Liver (tissue), 9 donors: ENCODE results near the gene TNFRSF8. TPM values are rescaled to one million over a fixed set of nuclear protein-coding genes. Genes with fewer than 3 reads are reported as not detected.

Experiments used
- DNase-seq: peaks from one replicate; pipeline ENCODE4 v3.0.0-alpha.2; 2017; ENCODE audit warnings: low spot score
- H3K27ac ChIP-seq, 2 donors: one replicate each; pipeline ENCODE4 v1.7.0; 2013; ENCODE audit warnings: inconsistent platforms in 2 of 2, low read length in 2 of 2, control low read depth in 1 of 2, low read depth in 1 of 2, mild to moderate bottlenecking in 1 of 2
- H3K27me3 ChIP-seq, 4 donors: one replicate each; pipeline versions ENCODE4 v1.6.1 to v1.7.0; 2013; ENCODE audit warnings: low read length in 3 of 4, inconsistent platforms in 1 of 4, mild to moderate bottlenecking in 1 of 4, moderate library complexity in 1 of 4; ENCODE audit not compliant: control insufficient read depth in 4 of 4, insufficient read depth in 4 of 4
- H3K36me3 ChIP-seq, 4 donors: one replicate each; pipeline versions ENCODE4 v1.6.1 to v1.7.0; 2013; ENCODE audit warnings: low read length in 3 of 4, mild to moderate bottlenecking in 3 of 4, low read depth in 1 of 4, moderate library complexity in 1 of 4; ENCODE audit not compliant: control insufficient read depth in 4 of 4, insufficient read depth in 3 of 4
- H3K4me1 ChIP-seq, 4 donors: one replicate each; pipeline versions ENCODE4 v1.6.1 to v1.7.0; 2013; ENCODE audit warnings: low read length in 3 of 4, mild to moderate bottlenecking in 3 of 4, moderate library complexity in 1 of 4; ENCODE audit not compliant: control insufficient read depth in 4 of 4, insufficient read depth in 4 of 4
- H3K4me3 ChIP-seq, 3 donors: one replicate each; pipeline versions ENCODE4 v1.6.1 to v1.7.0; 2013; ENCODE audit warnings: low read length in 3 of 3, control low read depth in 1 of 3, low read depth in 1 of 3, mild to moderate bottlenecking in 1 of 3
- H3K9ac ChIP-seq, 2 donors: one replicate each; pipeline ENCODE4 v1.7.0; 2013; ENCODE audit warnings: low read length in 2 of 2, mild to moderate bottlenecking in 2 of 2, moderate library complexity in 2 of 2, control low read depth in 1 of 2, low read depth in 1 of 2
- H3K9me3 ChIP-seq, 4 donors: one replicate each; pipeline versions ENCODE4 v1.6.1 to v1.7.0; 2013; ENCODE audit warnings: low read length in 3 of 4; ENCODE audit not compliant: control insufficient read depth in 4 of 4
- EGR1 ChIP-seq, 2 donors: IDR thresholded peaks; 2 replicates each; pipeline ENCODE4 v1.6.1; 2016 to 2018; ENCODE audit warnings: antibody characterized with exemption in 2 of 2, low read depth in 2 of 2
- FOXA1 ChIP-seq: IDR thresholded peaks from 2 replicates; pipeline ENCODE4 v1.6.1; 2016; ENCODE audit warnings: antibody characterized with exemption
- FOXA2 ChIP-seq: IDR thresholded peaks from 2 replicates; pipeline ENCODE4 v1.6.1; 2016; ENCODE audit warnings: antibody characterized with exemption
- GABPA ChIP-seq, 2 donors: IDR thresholded peaks in 1 of 2; conservative IDR thresholded peaks in 1 of 2; 2 replicates each; pipeline ENCODE4 v1.6.1; 2016; ENCODE audit warnings: antibody characterized with exemption in 2 of 2, mild to moderate bottlenecking in 1 of 2, moderate library complexity in 1 of 2
- HNF4A ChIP-seq, 2 donors: conservative IDR thresholded peaks; 2 replicates each; pipeline ENCODE4 v1.6.1; 2016; ENCODE audit warnings: antibody characterized with exemption in 2 of 2, mild to moderate bottlenecking in 2 of 2
- JUND ChIP-seq, 2 donors: IDR thresholded peaks; 2 replicates each; pipeline ENCODE4 v1.6.1; 2016; ENCODE audit warnings: antibody characterized with exemption in 2 of 2
- NR2F2 ChIP-seq: IDR thresholded peaks from 2 replicates; pipeline ENCODE4 v1.6.1; 2016; ENCODE audit warnings: antibody characterized with exemption
- RAD21 ChIP-seq, 2 donors: IDR thresholded peaks; 2 replicates each; pipeline ENCODE4 v1.6.1; 2016; ENCODE audit warnings: antibody characterized with exemption in 2 of 2, mild to moderate bottlenecking in 2 of 2
- RXRA ChIP-seq, 2 donors: IDR thresholded peaks; 2 replicates each; pipeline ENCODE4 v1.6.1; 2017 to 2018; ENCODE audit warnings: antibody characterized with exemption in 2 of 2, mild to moderate bottlenecking in 1 of 2
- SP1 ChIP-seq: IDR thresholded peaks from 2 replicates; pipeline ENCODE4 v1.6.1; 2018; ENCODE audit warnings: antibody characterized with exemption, mild to moderate bottlenecking
- TAF1 ChIP-seq: conservative IDR thresholded peaks from 2 replicates; pipeline ENCODE4 v1.6.1; 2016; ENCODE audit warnings: antibody characterized with exemption, mild to moderate bottlenecking
- YY1 ChIP-seq: IDR thresholded peaks from 2 replicates; pipeline ENCODE4 v1.6.1; 2016; ENCODE audit warnings: antibody characterized with exemption, mild to moderate bottlenecking
- WGBS: extraction: QIAGEN DNeasy Blood & Tissue Kit; methylation state at CpG from one replicate; pipeline ENCODE4 v1.1.7; 2013; 5-methylcytosine and 5-hydroxymethylcytosine counted together
- polyA plus RNA-seq, 2 donors: library from polyadenylated mRNA; stranded (reverse) in 1 of 2; unstranded in 1 of 2; fragments of 200-250 nt in 1 of 2; fragments of >200 nt in 1 of 2; fragmentation: Nextera tagmentation in 1 of 2; extraction: Ambion mirVana in 1 of 2; gene quantifications; one replicate each; pipeline versions ENCODE4 v1.2.1 to v1.2.3, GENCODE V29; 2013 to 2015
- total RNA-seq, 2 donors: library from RNA; depleted of rRNA; stranded (reverse); fragments of >200 nt; gene quantifications; one replicate each; pipeline ENCODE4 v1.2.3, GENCODE V29; 2014
- TF ChIP-seq, protein P1 (sequence below): fragments of 150-350 bp; IDR thresholded peaks from 2 replicates; pipeline ENCODE4 v1.5.1; 2017; ENCODE audit warnings: improper control_type of control experiment, low read depth, low read length; ENCODE audit not compliant: missing input control
- TF ChIP-seq, protein P2 (sequence below): IDR thresholded peaks from 2 replicates; pipeline ENCODE4 v1.6.1; 2016; ENCODE audit warnings: antibody characterized with exemption, mild to moderate bottlenecking
- TF ChIP-seq, protein P3 (sequence below): IDR thresholded peaks from 2 replicates; pipeline ENCODE4 v1.6.1; 2016; ENCODE audit warnings: antibody characterized with exemption
- donor health status: healthy.
- donor health status: healthy.
- donor health status: healthy.
- donor health status: healthy.
- donor health status: healthy.

TNFRSF8 gene
- total and polyA plus RNA-seq, 4 donors: 0.08 to 0.19 (median 0.12) TPM

DNA sequence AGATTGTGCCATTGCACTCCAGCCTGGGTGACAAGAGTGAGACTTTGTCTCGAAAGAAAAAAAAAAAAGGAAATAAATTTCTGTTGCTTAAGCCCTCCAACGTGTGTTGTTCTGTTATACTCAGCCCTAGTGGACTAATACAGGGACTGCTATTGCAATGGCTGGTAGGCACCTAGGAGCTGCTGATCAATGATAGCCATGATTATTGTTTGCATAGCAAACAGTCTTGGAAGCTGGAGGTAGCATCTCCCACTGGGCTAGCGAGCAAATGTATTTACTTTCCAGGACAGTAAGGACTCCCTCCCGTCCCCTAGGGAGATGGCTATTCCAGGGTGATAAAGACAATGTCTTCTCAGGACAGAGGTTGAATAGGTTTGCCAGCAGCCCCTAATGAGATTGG lies 13.5 kb upstream of the TNFRSF8 start:
- Histone ChIP-seq H3K4me1 (no peaks in the 10 kb centered on the region), H3K9me3 (no peaks in the 10 kb centered on the region), H3K27ac (no peak overlapping the region), H3K9ac (no peak overlapping the region), H3K4me3 (no peak overlapping the region), H3K27me3 (no peaks in the 10 kb centered on the region), H3K36me3 (no peaks in the 10 kb centered on the region)
- WGBS: 55% methylated on average over 4 of the region's 4 CpGs
- no peak for TF ChIP-seq YY1
- TF ChIP-seq, protein P1, sequence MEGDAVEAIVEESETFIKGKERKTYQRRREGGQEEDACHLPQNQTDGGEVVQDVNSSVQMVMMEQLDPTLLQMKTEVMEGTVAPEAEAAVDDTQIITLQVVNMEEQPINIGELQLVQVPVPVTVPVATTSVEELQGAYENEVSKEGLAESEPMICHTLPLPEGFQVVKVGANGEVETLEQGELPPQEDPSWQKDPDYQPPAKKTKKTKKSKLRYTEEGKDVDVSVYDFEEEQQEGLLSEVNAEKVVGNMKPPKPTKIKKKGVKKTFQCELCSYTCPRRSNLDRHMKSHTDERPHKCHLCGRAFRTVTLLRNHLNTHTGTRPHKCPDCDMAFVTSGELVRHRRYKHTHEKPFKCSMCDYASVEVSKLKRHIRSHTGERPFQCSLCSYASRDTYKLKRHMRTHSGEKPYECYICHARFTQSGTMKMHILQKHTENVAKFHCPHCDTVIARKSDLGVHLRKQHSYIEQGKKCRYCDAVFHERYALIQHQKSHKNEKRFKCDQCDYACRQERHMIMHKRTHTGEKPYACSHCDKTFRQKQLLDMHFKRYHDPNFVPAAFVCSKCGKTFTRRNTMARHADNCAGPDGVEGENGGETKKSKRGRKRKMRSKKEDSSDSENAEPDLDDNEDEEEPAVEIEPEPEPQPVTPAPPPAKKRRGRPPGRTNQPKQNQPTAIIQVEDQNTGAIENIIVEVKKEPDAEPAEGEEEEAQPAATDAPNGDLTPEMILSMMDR: no peak
- no peak for TF ChIP-seq FOXA1
- TF ChIP-seq NR2F2: no peak
- no peak for TF ChIP-seq EGR1 (IDR thresholded peaks at IDR 0.05; ENCODE audit: low read depth in 2 of 2)
- TF ChIP-seq GABPA (IDR thresholded peaks at IDR 0.05 in 1 of 2, conservative IDR thresholded peaks at IDR 0.05 in 1 of 2): no peak
- TF ChIP-seq, protein P2, sequence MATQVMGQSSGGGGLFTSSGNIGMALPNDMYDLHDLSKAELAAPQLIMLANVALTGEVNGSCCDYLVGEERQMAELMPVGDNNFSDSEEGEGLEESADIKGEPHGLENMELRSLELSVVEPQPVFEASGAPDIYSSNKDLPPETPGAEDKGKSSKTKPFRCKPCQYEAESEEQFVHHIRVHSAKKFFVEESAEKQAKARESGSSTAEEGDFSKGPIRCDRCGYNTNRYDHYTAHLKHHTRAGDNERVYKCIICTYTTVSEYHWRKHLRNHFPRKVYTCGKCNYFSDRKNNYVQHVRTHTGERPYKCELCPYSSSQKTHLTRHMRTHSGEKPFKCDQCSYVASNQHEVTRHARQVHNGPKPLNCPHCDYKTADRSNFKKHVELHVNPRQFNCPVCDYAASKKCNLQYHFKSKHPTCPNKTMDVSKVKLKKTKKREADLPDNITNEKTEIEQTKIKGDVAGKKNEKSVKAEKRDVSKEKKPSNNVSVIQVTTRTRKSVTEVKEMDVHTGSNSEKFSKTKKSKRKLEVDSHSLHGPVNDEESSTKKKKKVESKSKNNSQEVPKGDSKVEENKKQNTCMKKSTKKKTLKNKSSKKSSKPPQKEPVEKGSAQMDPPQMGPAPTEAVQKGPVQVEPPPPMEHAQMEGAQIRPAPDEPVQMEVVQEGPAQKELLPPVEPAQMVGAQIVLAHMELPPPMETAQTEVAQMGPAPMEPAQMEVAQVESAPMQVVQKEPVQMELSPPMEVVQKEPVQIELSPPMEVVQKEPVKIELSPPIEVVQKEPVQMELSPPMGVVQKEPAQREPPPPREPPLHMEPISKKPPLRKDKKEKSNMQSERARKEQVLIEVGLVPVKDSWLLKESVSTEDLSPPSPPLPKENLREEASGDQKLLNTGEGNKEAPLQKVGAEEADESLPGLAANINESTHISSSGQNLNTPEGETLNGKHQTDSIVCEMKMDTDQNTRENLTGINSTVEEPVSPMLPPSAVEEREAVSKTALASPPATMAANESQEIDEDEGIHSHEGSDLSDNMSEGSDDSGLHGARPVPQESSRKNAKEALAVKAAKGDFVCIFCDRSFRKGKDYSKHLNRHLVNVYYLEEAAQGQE: no peak
- no peak for DNase-seq

DNA sequence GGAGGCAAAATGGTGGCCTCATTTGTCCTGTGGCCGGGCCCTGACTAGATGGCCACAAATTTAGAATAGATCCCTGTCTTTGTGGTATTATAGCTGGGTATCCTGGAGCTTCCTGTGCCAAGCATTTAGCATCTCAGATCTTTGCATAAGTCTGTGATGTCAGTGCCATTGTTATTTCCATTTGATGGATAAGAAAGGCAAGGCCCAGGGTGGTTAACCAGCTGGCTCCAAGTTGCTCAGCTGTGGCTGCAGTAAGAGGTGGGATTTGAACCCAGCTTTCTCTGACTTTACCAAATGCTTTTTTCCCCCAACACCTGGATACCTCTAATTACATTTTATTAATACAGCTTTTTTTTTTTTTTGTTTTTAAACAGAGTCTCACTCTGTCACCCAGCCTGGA lies 11.7 kb upstream of the TNFRSF8 start:
- H3K27ac ChIP-seq: no peak overlapping the region
- no peaks in the 10 kb centered on the region for H3K9me3 ChIP-seq
- TF ChIP-seq YY1 (no peak), HNF4A (conservative IDR thresholded peaks at IDR 0.05) (no peak), SP1 (no peak), TAF1 (no peak), JUND (IDR thresholded peaks at IDR 0.05) (no peak), EGR1 (IDR thresholded peaks at IDR 0.05; ENCODE audit: low read depth in 2 of 2) (no peak), GABPA (IDR thresholded peaks at IDR 0.05 in 1 of 2, conservative IDR thresholded peaks at IDR 0.05 in 1 of 2) (no peak), FOXA2 (no peak), RXRA (IDR thresholded peaks at IDR 0.05) (no peak), RAD21 (IDR thresholded peaks at IDR 0.05) (no peak), NR2F2 (no peak)
- TF ChIP-seq, protein P2: no peak
- TF ChIP-seq, protein P3, sequence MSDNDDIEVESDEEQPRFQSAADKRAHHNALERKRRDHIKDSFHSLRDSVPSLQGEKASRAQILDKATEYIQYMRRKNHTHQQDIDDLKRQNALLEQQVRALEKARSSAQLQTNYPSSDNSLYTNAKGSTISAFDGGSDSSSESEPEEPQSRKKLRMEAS: no peak
- no peak for DNase-seq
- H3K36me3 ChIP-seq: no peaks in the 10 kb centered on the region
- H3K4me3 ChIP-seq: no peak overlapping the region
- H3K9ac ChIP-seq: no peak overlapping the region
- H3K27me3 ChIP-seq: no peaks in the 10 kb centered on the region
- H3K4me1 ChIP-seq: no peaks in the 10 kb centered on the region
- WGBS: 100% methylated on average over 1 of the region's 1 CpG
